Measurements from ENCODE around the gene SNX25. TPM values are rescaled to one million over a fixed set of nuclear protein-coding genes. Genes with fewer than 3 reads are reported as not detected.
"Not testable (repeated sequence)": the region's sequence is repeated elsewhere in the genome, so short reads cannot be mapped to it uniquely, and the experiment has no call there.

SNX25 gene
- polyA plus RNA-seq, 3 donors = 24.3 to 26.2 (median 25.6) TPM

DNA sequence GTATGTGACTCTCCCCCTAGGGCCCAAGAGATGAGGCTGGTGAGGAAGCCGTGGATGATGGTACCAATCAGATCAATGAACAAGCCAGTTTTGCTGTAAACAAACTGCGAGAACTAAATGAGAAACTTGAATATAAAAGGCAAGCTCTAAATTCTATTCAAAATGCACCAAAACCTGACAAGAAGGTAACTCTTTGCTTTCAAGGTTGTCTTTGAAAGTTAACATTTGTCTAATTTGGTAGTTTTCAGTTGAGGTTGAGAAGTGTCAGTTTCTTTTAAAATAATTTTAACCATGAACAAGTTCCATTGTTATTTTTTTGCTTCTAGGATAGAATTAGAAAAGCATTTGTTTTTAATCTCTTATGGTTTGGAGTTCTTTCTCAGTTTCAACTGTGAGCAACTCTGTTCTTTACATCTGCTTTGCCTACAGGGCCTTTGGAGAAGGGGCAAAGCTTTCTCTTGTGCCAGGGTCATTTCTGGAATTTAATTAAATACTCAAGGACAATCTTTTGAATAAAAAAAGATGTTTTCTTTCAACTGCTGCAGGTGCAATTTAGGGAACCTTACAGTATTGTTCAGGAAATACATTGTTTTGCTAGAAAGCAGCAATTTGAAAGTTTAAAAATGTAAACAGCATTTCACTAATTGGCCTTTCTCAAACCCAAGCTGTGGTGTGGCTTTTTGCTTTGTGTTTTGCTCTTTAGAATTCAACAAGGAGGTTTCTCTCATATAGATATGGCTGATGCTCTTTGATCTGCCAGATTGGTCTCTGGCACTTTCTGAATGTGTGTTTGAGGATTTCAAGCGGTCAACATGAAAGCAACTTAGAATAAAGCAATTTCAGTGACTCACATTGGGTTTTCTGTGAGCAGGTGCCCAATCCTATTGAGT, 123.4 kb downstream of the SNX25 start:
- DNase-seq (ENCODE audit: low read depth in 3 of 3, low spot score in 2 of 3) = no peak

DNA sequence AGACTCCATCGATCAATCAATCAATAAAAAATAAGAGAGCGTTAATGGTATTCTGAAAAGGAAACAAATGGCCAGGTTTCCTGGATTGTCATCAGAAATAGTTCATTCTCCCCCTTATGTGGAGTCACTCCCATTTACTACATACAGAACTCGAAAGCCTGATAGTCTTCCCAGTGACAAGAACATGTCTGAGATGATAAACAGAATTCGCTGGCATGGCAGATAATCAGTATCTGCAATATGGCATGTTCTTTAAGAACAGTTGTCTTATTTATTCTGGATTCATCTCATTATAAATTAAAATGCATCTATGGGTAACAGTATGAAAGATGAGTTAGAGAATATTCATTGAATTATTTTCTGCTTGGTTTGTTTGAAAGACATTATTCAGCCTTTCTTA, 124.9 kb downstream of the SNX25 start:
- DNase-seq (ENCODE audit: low read depth in 3 of 3, low spot score in 2 of 3) = no peak

DNA sequence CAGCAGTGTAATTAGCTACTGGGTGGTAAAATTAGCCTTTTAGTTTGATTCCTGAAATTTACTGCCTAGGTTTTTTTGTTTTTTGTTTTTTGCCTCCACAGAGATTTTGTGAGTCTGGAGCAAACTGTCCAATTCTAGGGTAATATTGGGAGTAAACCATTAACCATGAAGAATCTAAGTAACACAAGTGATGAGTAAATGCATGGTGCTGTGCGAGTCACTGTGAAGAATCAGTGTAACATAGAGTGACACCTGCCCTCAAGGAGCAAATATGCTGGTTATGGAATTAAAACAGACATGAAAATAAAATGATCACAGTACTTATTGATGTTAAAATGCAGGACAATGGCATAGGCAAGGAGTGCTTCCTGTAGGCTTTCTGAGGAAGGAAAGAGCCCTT, 126.2 kb downstream of the SNX25 start:
- no peak for DNase-seq (ENCODE audit: low read depth in 3 of 3, low spot score in 2 of 3)

DNA sequence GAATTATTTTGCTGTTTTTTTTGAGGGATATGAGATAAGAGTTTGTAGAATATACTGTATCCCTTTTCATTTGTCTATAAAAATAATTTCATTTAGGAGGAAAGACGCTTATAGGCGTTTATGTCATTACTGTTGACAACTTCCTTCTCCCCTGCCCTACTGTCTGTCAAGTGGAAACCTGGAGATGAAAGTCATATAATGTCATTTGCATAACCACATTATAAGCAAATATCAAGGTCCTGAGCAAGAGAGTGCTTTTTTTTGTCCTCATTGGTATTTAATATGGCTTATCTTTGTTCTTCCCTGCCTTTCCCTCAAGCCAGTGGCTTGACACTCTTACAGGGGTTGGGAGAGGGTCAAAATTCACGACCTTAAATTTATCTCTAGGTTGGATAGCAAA, 130.5 kb downstream of the SNX25 start:
- DNase-seq (ENCODE audit: low read depth in 3 of 3, low spot score in 2 of 3) = no peak

DNA sequence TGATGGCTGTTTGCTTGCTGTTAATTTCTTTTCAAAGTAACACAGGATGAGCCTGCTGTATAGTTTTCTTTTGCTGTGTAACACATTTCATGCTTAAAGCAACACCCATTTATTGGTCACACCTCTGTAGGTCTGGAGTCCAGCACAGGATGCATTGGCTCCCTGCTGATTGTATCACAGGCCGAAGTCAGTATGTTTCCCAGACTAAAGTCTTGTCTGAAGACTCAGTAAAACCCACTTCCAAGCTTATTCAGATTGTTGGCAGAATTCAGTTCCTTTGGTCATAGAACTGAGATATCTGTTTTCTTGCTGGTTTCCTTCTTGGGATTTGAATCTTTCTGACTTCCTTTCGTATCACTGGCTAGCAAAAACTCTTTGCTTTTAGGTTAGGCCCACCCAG, 132.0 kb downstream of the SNX25 start:
- DNase-seq (ENCODE audit: low read depth in 3 of 3, low spot score in 2 of 3) = no peak

DNA sequence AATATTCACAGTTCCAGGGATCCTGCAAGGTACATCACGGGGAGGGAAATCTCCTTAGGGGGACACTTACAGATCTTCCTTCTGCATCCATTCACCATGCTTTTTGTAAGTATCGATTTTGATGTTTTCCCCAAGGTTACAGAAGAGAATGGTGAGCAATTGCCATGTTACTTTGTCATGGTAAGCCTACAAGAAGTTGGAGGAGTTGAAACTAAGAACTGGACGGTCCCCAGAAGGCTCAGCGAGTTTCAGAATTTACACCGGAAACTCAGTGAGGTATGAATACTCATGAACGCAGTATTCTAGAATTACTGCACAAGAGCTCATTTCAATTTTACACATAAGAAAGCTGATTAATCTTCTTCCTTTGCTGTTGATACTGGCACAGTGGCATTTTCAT, 132.4 kb downstream of the SNX25 start:
- DNase-seq (ENCODE audit: low read depth in 3 of 3, low spot score in 2 of 3) = no peak

DNA sequence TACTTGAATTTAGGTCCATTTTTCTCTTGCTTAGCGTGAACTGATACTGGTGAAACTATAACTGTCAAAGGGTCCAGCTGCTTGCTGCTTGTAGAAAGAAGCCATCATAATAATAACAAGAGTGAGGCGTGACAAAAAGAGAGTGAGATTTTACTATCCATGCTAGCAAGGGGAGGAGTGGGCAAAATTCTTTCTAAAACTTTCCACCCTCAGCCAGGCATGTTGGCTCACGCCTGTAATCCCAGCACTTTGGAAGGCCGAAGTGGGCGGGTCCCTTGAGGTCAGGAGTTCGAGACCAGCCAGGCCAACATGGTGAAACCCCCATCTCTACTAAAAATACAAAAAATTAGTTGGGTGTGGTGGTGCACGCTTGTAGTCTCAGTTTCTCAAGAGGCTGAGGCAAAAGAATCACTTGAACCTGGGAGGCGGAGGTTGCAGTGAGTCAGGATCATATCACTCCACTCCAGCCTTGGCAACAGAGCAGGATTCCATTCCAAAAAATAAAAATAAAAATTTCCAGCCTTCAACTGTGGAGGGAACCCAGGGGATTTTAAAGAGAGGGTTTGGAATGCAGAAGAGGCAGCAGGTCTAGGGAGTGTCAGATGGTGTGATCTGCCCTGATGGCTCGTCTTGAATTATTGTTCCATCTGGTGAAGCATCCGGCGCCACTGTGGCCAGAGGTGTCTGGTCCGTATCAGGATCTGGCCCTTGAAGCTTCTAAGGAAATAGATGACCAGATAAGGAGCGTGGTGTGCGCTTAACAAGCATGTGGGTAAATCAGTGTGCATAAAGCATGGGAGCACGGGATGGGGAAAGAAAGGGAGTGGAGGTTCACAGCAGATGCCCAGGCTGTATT, 134.6 kb downstream of the SNX25 start:
- DNase-seq (ENCODE audit: low read depth in 3 of 3, low spot score in 2 of 3) = no peak

DNA sequence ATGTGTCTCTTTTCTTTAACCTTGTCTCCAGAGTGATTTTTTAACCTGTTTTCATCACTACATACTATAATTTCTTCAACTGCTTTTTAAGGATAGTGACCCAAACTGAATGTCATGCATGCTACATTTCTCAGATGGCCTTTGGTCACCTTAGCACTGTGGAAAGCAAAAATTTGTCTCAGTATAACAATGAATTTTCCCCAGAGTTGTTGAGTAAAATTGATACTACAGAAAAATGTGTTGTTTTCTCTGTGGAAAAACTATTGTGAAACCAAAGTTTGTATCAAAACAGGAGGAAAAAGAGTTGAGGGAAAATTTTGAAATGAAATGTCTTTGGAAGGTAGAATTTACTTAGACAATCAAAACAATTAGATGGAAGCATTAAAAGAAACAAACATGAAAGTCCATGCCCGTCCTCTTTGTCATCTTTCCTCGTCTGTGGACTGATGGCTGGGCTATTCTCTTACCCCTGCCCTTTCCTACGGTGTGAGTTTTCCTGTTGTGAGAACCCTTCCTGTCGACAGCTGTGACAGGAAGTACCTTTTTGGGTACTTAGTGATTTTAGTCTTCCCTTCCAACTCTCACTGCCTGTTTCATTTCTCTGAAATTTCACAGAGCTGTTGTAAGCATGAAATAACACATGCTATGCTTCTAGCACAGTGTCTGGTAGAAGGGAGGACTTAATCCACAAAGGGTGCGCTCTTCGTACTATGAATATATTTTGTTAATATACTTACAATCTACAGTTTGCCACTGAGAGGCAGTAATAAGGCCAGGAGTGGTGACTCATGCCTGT, 135.5 kb downstream of the SNX25 start:
- DNase-seq (ENCODE audit: low read depth in 3 of 3, low spot score in 2 of 3) = no peak

DNA sequence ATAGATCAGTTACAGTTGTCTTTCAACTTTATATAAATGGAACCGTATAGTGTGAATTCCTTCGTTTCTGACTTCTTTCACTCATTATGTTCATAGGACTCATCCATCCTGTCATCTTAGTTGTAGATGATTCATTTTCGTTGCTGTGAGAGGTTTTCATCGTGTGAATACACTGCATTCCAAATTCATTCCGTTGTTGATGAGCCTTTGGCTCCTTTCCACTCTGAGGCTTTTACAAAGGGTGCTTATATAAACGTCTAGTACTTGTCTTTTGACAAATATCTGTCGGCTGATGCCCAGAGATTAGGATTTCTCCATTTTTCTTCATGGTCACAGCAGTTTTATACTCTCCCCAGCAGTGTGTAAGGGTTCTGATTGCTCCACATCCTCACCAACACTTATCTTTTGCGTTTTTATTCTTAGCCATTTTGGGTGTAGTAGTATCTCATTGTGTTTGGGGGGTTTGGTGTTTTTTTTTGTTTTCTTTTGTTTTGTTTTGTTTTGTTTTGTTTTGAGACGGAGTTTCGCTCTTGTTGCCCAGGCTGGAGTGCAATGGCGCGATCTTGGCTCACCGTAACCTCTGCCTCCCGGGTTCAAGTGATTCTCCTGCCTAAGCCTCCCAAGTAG, 137.7 kb downstream of the SNX25 start:
- DNase-seq (ENCODE audit: low read depth in 3 of 3, low spot score in 2 of 3) = no peak

DNA sequence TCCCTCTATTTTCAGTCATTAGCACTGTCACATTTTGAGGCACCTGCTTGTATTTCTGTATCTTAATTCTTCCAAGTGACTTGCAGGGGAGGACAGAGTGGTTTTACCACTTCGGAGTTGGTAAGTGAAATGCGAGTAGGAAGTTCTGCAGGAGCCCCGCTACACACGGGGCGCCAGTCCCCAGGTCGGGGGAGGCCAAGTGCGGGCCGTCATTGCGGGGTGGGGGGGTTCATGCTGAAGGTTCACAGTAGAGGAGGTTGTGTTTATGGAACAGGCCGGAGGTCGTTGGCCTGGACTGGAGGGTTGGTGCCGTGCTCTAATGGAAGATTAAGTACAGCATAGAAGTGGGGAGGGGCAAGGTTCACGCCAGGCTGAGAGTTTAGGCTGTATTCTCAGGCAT, 142.3 kb downstream of the SNX25 start:
- DNase-seq (ENCODE audit: low read depth in 3 of 3, low spot score in 2 of 3) = no peak

DNA sequence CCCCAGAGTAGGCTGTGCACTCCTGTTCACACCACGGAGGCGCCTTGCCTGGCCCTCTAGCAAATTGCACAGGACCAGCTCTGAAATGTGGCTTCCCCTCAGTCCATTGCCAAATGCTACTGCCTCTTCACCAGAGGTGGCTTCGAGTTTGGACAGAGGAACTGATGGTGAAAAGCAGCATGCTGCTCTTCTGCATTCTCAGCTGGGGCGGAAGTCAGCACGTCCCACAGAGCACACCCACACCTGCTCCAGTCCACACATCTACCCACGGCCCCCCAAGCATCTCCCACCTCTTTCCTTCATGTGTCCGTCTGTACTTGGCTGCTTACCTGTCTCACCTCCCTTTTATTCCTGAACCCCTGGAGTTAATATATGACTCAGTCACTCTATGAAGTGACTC, 142.8 kb downstream of the SNX25 start:
- no peak for DNase-seq (ENCODE audit: low read depth in 3 of 3, low spot score in 2 of 3)

DNA sequence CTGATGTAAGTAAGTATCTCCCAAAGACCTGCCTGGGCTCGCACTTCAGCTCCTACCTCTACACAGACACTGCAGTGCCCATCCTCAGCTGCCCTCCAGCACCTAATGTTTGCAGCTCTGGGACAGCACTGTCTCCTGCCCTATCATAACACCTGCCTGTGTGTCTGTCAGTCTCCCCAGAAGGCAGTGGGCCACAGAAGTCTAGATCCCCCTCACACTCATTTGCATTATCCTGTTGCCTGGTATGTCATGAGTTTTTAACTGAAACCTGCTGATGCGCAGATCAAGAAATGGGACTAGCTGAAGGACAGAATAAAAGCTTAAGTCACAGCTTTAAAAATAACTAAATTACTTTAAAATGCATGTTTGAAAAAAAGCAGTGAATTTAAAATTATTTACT, 143.3 kb downstream of the SNX25 start:
- no peak for DNase-seq (ENCODE audit: low read depth in 3 of 3, low spot score in 2 of 3)

DNA sequence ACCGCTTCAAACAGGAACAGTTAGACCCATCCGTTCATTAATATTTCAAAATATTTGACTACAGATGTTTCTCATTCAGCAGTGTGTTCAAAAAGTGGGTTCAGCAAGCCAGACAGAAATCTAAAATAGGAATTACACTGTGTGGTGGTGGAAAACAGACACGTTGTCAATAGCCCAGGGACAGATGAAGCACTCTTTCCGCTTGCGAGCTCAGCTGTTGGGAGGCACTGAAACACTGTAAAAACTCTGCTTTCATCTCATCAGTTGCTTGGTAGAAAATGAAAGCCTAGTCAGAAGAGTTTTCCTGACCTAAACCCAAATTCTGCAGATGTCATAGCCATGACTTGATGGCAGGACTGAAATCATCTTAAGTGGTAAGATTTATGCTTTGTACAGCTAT, 147.8 kb downstream of the SNX25 start:
- no peak for DNase-seq (ENCODE audit: low read depth in 3 of 3, low spot score in 2 of 3)

DNA sequence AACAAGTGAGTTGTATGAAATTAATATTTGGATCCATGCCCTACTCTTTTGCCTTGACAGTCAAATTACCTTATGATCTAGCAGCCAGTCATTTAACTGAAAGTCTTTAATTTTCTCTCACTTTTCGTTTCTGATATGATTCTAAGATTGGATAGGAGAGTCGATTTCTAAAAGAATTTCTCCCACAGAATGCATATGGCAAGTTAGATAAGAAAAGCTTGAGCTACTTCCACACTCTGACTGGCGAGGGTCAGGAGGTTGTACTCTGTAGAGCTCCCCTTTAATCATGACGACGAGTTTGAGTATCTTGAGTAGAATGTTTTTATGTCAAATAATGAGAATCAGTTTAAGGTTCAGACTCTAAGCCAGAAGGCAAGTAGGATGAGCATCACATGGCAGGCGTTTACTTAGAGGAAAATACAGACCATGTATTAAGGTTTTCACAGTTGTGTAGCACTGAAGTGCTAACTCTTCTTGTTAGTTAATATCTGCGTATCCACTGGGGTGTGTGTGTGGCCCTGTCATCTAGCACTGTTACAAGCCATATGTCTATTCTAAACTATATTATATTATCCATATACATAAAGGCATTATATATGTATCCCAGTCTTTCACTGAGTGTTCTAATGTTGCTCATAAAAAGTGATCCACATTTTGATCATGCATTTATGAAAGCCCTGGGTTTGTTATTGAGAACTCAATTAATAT, 148.5 kb downstream of the SNX25 start:
- DNase-seq (ENCODE audit: low read depth in 3 of 3, low spot score in 2 of 3) = no peak

DNA sequence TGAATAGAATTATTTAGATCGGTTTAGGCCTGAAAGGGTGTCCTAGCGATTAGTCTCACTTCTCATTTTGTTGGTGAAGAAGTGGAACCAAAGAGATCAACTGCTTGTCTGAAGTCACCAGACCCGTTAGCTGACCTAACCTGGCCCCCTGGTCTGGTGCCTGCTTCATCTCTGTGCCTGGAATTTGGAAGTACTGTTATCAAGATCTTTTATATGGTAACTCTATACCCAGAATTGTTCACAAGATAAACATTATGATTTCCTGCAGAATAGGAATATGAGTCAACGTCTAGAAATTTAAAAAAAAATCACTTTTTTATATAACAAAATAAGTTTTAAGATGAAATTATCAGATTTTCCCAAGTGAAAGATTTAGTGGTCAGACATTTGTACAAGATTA, 149.1 kb downstream of the SNX25 start:
- no peak for DNase-seq (ENCODE audit: low read depth in 3 of 3, low spot score in 2 of 3)

DNA sequence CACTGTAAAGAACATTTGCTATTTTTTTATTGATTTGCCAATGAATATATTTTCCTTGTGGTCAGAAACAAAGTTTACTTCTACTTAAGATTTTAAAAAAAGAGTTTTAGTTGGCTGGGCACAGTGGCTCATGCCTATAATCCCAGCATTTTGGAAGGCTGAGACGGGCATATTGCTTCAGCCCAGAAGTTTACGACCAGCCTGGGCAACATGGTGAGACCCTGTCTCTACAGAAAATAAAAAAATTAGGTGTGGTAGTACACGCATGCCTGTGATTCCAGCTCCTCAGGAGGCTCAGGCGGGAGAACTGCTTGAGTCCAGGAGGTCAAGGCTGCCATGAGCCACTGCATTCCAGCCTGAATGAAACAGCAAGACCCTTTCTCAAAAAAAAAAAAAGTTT, 149.6 kb downstream of the SNX25 start:
- no peak for DNase-seq (ENCODE audit: low read depth in 3 of 3, low spot score in 2 of 3)

DNA sequence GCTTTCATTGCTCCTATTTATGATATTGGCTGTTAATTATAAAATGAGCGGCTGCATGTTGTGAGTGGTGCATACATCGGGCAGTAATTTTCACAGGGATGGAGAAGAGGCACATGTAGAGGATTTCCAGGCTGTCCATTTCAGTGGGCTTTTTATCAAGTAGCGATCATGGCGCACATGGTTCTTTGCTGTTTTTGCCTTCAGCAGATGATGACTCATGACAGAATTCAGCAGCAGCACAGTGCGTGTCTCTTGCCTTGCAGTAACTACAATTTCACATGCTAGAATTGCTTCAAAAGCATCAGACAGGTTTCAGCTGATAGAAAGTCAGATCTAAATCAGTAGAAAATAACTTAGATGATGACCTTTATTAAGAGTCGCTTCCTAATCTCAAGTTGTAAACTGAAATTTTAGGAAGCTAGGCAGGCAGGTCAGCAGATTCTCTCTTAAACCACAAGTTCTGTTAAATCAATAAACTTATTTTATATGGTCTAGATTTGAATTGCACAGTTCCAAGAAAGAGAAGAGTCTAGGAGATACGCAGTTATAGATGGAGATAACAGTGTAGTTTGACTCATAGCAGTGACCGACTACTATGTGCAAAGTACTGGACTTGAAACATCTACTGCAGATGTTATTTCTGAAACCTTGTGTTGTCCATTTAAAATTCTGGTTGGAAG, 150.5 kb downstream of the SNX25 start:
- DNase-seq (ENCODE audit: low read depth in 3 of 3, low spot score in 2 of 3) = no peak

DNA sequence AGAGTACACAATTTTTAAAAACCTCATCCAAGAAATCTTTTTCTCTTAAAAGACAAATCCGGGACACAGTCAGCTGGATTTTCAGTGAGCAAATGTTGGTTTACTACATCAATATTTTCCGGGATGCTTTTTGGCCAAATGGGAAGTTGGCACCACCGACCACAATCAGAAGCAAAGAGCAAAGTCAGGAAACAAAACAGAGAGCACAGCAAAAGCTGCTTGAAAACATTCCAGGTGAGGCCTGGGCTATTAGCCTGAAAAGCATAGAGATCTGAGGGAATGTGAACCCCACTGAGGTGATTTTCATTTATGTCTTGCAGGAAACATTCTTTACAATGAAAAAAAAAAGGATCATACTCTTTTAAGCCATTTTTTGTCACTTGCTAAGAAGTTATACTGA, 152.5 kb downstream of the SNX25 start:
- no peak for DNase-seq (ENCODE audit: low read depth in 3 of 3, low spot score in 2 of 3)

DNA sequence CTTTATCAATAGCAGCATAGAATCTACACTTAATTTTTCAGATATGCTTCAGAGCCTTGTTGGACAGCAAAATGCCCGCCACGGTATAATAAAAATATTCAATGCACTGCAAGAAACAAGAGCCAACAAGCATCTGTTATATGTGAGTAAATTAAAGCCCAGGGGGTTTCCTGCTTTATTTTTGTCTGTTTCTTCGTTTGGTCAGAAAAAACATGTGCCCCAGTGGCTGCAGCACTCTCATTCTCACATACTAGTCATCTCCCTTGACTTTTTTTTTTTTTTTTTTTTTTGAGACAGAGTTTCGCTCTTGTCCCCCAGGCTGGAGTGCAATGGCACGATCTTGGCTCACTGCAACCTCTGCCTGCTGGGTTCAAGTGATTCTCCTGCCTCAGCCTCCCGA, 153.2 kb downstream of the SNX25 start:
- DNase-seq (ENCODE audit: low read depth in 3 of 3, low spot score in 2 of 3) = not testable (repeated sequence)

All from right renal cortex interstitium (tissue), 3 donors.